ENCODE results near the gene CENPC. TPM values are rescaled to one million over a fixed set of nuclear protein-coding genes. Genes with fewer than 3 reads are reported as not detected.

The CENPC gene
- total and polyA plus RNA-seq, 2 donors (not counting 1 experiment from before 2014, with no cell fraction given) = 7.6 to 15.4 TPM

DNA sequence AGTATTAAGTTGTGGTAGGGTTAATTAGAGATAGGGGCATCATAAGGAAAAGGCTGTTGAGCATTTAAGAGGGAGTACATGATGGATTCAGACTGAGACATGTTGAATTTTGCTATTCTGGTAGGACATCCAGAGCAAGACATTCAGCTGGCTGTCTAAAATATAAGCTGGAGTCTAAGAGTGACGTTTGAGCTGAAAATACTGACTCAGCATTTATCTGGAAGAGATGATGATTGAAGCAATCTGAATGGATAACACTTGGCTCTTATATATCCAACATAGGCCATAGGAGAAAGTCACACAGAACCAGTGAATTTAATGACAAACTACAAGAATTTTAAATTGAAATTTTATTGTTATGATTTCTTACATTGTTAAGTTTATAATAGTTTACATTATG is 114.3 kb downstream of the CENPC start:
- no peak for DNase-seq (ENCODE audit: low read depth in 2 of 2)
- Histone ChIP-seq H3K9me3 (ENCODE audit: control insufficient read depth, insufficient read depth, low read depth, low read length) (no peaks in the 10 kb centered on the region), H3K27ac (ENCODE audit: insufficient read depth, low read length) (no peak overlapping the region), H3K4me3 (replicated peaks in 1 of 4; ENCODE audit: control extremely low read depth in 1 of 4, insufficient read depth in 1 of 4, low read depth in 3 of 4, low read length in 4 of 4) (no peak overlapping the region), H3K4me2 (ENCODE audit: extremely low read depth, insufficient read depth, low read length) (no peak overlapping the region), H3K9ac (ENCODE audit: insufficient read depth, low read length) (no peak overlapping the region), H2AFZ (ENCODE audit: low read length) (no peak overlapping the region), H4K20me1 (ENCODE audit: control insufficient read depth, extremely low read depth, insufficient read depth, low read length) (no peaks in the 10 kb centered on the region), H3K79me2 (ENCODE audit: control insufficient read depth, insufficient read depth, low read length) (no peaks in the 10 kb centered on the region), H3K4me1 (ENCODE audit: control insufficient read depth, extremely low read depth, insufficient read depth, low read length) (no peaks in the 10 kb centered on the region), H3K36me3 (ENCODE audit: control insufficient read depth, insufficient read depth, low read length) (no peaks in the 10 kb centered on the region), H3K27me3 (ENCODE audit: control insufficient read depth, insufficient read depth, low read length) (no peaks in the 10 kb centered on the region)
- TF ChIP-seq, protein P1, sequence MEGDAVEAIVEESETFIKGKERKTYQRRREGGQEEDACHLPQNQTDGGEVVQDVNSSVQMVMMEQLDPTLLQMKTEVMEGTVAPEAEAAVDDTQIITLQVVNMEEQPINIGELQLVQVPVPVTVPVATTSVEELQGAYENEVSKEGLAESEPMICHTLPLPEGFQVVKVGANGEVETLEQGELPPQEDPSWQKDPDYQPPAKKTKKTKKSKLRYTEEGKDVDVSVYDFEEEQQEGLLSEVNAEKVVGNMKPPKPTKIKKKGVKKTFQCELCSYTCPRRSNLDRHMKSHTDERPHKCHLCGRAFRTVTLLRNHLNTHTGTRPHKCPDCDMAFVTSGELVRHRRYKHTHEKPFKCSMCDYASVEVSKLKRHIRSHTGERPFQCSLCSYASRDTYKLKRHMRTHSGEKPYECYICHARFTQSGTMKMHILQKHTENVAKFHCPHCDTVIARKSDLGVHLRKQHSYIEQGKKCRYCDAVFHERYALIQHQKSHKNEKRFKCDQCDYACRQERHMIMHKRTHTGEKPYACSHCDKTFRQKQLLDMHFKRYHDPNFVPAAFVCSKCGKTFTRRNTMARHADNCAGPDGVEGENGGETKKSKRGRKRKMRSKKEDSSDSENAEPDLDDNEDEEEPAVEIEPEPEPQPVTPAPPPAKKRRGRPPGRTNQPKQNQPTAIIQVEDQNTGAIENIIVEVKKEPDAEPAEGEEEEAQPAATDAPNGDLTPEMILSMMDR (conservative IDR thresholded peaks at IDR 0.05 in 1 of 2, IDR thresholded peaks at IDR 0.05 in 1 of 2; ENCODE audit: low read depth in 1 of 2, low read length in 2 of 2) = no peak
- TF ChIP-seq EZH2 (IDR thresholded peaks at IDR 0.05; ENCODE audit: low read length, missing control alignments) = no peak

DNA sequence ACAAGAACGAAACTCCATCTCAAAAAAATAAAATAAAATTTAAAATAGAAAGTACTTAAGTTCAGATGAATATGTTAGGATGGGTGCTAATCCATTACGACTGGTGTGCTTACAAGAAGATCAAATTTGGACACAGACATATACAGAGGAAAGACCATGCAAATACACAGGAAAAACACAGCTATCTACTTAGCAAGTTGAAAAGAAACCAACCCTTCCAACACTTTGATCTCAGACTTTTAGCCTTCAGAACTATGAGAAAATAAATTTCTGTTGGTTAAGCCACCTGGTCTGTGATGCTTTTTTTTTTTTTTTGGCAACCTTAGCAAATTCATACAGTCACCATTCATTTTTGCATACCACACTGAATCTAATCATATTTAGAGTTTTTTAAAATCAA is 116.5 kb downstream of the CENPC start:
- Histone ChIP-seq H4K20me1 (ENCODE audit: control insufficient read depth, extremely low read depth, insufficient read depth, low read length) (no peaks in the 10 kb centered on the region), H3K79me2 (ENCODE audit: control insufficient read depth, insufficient read depth, low read length) (no peaks in the 10 kb centered on the region), H3K4me1 (ENCODE audit: control insufficient read depth, extremely low read depth, insufficient read depth, low read length) (no peaks in the 10 kb centered on the region), H3K27me3 (ENCODE audit: control insufficient read depth, insufficient read depth, low read length) (no peaks in the 10 kb centered on the region), H3K27ac (ENCODE audit: insufficient read depth, low read length) (no peak overlapping the region), H3K9me3 (ENCODE audit: control insufficient read depth, insufficient read depth, low read depth, low read length) (no peaks in the 10 kb centered on the region), H3K4me2 (ENCODE audit: extremely low read depth, insufficient read depth, low read length) (no peak overlapping the region), H3K4me3 (replicated peaks in 1 of 4; ENCODE audit: control extremely low read depth in 1 of 4, insufficient read depth in 1 of 4, low read depth in 3 of 4, low read length in 4 of 4) (no peak overlapping the region), H3K9ac (ENCODE audit: insufficient read depth, low read length) (no peak overlapping the region), H2AFZ (ENCODE audit: low read length) (no peak overlapping the region), H3K36me3 (ENCODE audit: control insufficient read depth, insufficient read depth, low read length) (no peaks in the 10 kb centered on the region)
- DNase-seq (ENCODE audit: low read depth in 2 of 2) = no peak
- TF ChIP-seq, protein P1 (conservative IDR thresholded peaks at IDR 0.05 in 1 of 2, IDR thresholded peaks at IDR 0.05 in 1 of 2; ENCODE audit: low read depth in 1 of 2, low read length in 2 of 2) = no peak
- no peak for TF ChIP-seq EZH2 (IDR thresholded peaks at IDR 0.05; ENCODE audit: low read length, missing control alignments)

Other genes with a start within 250 kb of the CENPC start
- gene STAP1, start 13.2 kb upstream of the CENPC start, total RNA-seq = not detected in 2 replicates
- not detected in 2 replicates for gene STAP1, start 13.2 kb upstream of the CENPC start, polyA plus RNA-seq
- gene UBA6, start 155.7 kb upstream of the CENPC start, total RNA-seq = 74.2 and 90.0 TPM in 2 replicates
- gene UBA6, start 155.7 kb upstream of the CENPC start, polyA plus RNA-seq = 92.8 and 127 TPM in 2 replicates
- not detected in 2 replicates for gene GNRHR, start 208.9 kb upstream of the CENPC start, total RNA-seq
- not detected in 2 replicates for gene GNRHR, start 208.9 kb upstream of the CENPC start, polyA plus RNA-seq

Data from fibroblast of lung (primary cell).